HepG2 (cell line): ENCODE results near the gene ZBP1. TPM values are rescaled to one million over a fixed set of nuclear protein-coding genes. Genes with fewer than 3 reads are reported as not detected.

Experiments
- ATAC-seq: fragments of 200-7000 bp; cut with Tn5 transposase; 3 replicates; pipeline ENCODE4 v1.9.1; 2020; ENCODE audit warnings: mild to moderate bottlenecking, moderate library complexity
- BruUV-seq: library from RNA; stranded (reverse); fragments of 400-500 nt; replicated peaks from 2 replicates; lab custom pipeline; 2021; lab: Mats Ljungman, UMichigan
- CTCF ChIA-PET: fragments of 300-600 bp; formaldehyde crosslinking; extraction: SDS; loops from one replicate; lab custom pipeline; 2021; ENCODE audit warnings: low total read pairs, inconsistent platforms, low intra/inter-chr PET ratio; lab: Yijun Ruan, JAX
- POLR2A ChIA-PET: fragments of 350-600 bp; sonication (Branson Sonifier 250); formaldehyde crosslinking; loops from one replicate; lab custom pipeline; 2020; ENCODE audit warnings: antibody characterized with exemption, inconsistent platforms; lab: Yijun Ruan, JAX
- DNase-seq: peaks from one replicate; pipeline ENCODE4 v3.0.0-alpha.2; 2015; ENCODE audit warnings: low spot score
- FAIRE-seq: peaks from 3 replicates; lab custom pipeline; 2011; peaks lifted over from hg19 to GRCh38; lab: Jason Lieb, UNC
- H2AFZ ChIP-seq: one replicate; pipeline ENCODE4 v1.6.1; 2011; ENCODE audit warnings: low read length, inconsistent platforms
- H3K27ac ChIP-seq: fragments of 300-600 bp; 3 replicates; pipeline ENCODE4 v1.8.0; 2011; ENCODE audit warnings: mixed run types, mild to moderate bottlenecking, mixed read lengths, low read length, inconsistent platforms; ENCODE audit not compliant: insufficient read depth; ENCODE audit errors: extremely low read length
- H3K27me3 ChIP-seq, 2 experiments: fragments of 200-600 bp in 1 of 2; 2 replicates in 1 of 2; 3 replicates in 1 of 2; pipeline versions ENCODE4 v1.6.0 to v1.8.0; 2011; ENCODE audit warnings: low read length in 2 of 2, mild to moderate bottlenecking in 2 of 2, moderate library complexity in 2 of 2, inconsistent platforms in 1 of 2; ENCODE audit not compliant: insufficient read depth in 2 of 2, control insufficient read depth in 1 of 2
- H3K36me3 ChIP-seq, 2 experiments: fragments of 200-600 bp in 1 of 2; replicated peaks in 1 of 2; 2 replicates in 1 of 2; 3 replicates in 1 of 2; pipeline versions ENCODE4 v1.5.1 to v1.8.0; 2011; ENCODE audit warnings: low read length in 2 of 2, inconsistent platforms in 1 of 2; ENCODE audit not compliant: insufficient read depth in 2 of 2, control insufficient read depth in 1 of 2
- H3K4me1 ChIP-seq: 2 replicates; pipeline ENCODE4 v1.5.1; 2012; ENCODE audit warnings: low read length, inconsistent platforms; ENCODE audit not compliant: insufficient read depth
- H3K4me2 ChIP-seq: 2 replicates; pipeline ENCODE4 v1.6.0; 2011; ENCODE audit warnings: low read depth, low read length, inconsistent platforms
- H3K4me3 ChIP-seq, 3 experiments: fragments of 200-600 bp in 1 of 3; sonication (generic), shearing (Covaris generic) in 1 of 3; replicated peaks in 1 of 3; 2 replicates each; pipeline ENCODE4 v1.5.1; 2011 to 2016; ENCODE audit warnings: low read length in 3 of 3, inconsistent platforms in 2 of 3, low read depth in 2 of 3, mild to moderate bottlenecking in 2 of 3, control low read depth in 1 of 3, mixed read lengths in 1 of 3; ENCODE audit not compliant: insufficient read depth in 1 of 3
- H3K79me2 ChIP-seq: one replicate; pipeline ENCODE4 v1.6.1; 2011; ENCODE audit warnings: low read length, inconsistent platforms; ENCODE audit not compliant: insufficient read depth
- H3K9ac ChIP-seq: 2 replicates; pipeline ENCODE4 v1.6.0; 2011; ENCODE audit warnings: mild to moderate bottlenecking, low read depth, low read length, inconsistent platforms; ENCODE audit not compliant: insufficient read depth
- H3K9me3 ChIP-seq: 2 replicates; pipeline ENCODE4 v1.5.1; 2012; ENCODE audit warnings: mild to moderate bottlenecking, low read length
- H4K20me1 ChIP-seq: 2 replicates; pipeline ENCODE4 v1.6.0; 2011; ENCODE audit warnings: inconsistent platforms, mild to moderate bottlenecking, low read length, moderate library complexity; ENCODE audit not compliant: insufficient read depth
- ATRX ChIP-seq: sonication (generic); formaldehyde crosslinking; IDR thresholded peaks from 2 replicates; pipeline ENCODE4 v1.4.0; 2020; ENCODE audit warnings: missing genetic modification reagents, borderline replicate concordance
- CEBPB ChIP-seq: IDR thresholded peaks from 2 replicates; pipeline ENCODE4 v1.6.1; 2011; ENCODE audit warnings: low read depth, low read length, improper control_type of control experiment, borderline replicate concordance
- CREM ChIP-seq, 2 experiments: sonication (generic) in 1 of 2; formaldehyde crosslinking in 1 of 2; IDR thresholded peaks; 2 replicates each; pipeline versions ENCODE4 v1.4.0 to v1.6.1; 2016 to 2020; ENCODE audit warnings: antibody characterized with exemption in 1 of 2, mild to moderate bottlenecking in 1 of 2, missing genetic modification reagents in 1 of 2
- FOSL1 ChIP-seq: sonication (generic); formaldehyde crosslinking; IDR thresholded peaks from 2 replicates; pipeline ENCODE4 v1.9.0; 2021; ENCODE audit warnings: missing genetic modification reagents, borderline replicate concordance
- GATAD2A ChIP-seq: IDR thresholded peaks from 2 replicates; pipeline ENCODE4 v1.6.1; 2016
- IKZF5 ChIP-seq: IDR thresholded peaks from 2 replicates; pipeline ENCODE4 v1.6.1; 2018; ENCODE audit warnings: missing genetic modification reagents, mild to moderate bottlenecking, missing compliant biosample characterization
- PCBP1 ChIP-seq: fragments of 200-400 bp; formaldehyde crosslinking; IDR thresholded peaks from 2 replicates; pipeline ENCODE4 v1.6.1; 2017; ENCODE audit warnings: mild to moderate bottlenecking, low read depth, low read length, borderline replicate concordance
- PITX1 ChIP-seq: sonication (generic); formaldehyde crosslinking; IDR thresholded peaks from 2 replicates; pipeline ENCODE4 v1.5.1; 2020; ENCODE audit warnings: mild to moderate bottlenecking, missing genetic modification reagents
- PPARG ChIP-seq: conservative IDR thresholded peaks from 2 replicates; pipeline ENCODE4 v1.6.1; 2016; ENCODE audit warnings: missing biosample characterization, missing genetic modification reagents
- RBFOX2 ChIP-seq: fragments of 200-400 bp; formaldehyde crosslinking; IDR thresholded peaks from 2 replicates; pipeline ENCODE4 v1.6.1; 2017; ENCODE audit warnings: low read depth, mild to moderate bottlenecking, low read length
- RFX5 ChIP-seq: IDR thresholded peaks from 2 replicates; pipeline ENCODE4 v1.6.1; 2011; ENCODE audit warnings: low read depth, low read length, improper control_type of control experiment
- RXRB ChIP-seq: IDR thresholded peaks from 2 replicates; pipeline ENCODE4 v1.6.1; 2016; ENCODE audit warnings: borderline replicate concordance, missing genetic modification reagents, missing compliant biosample characterization
- STAG1 ChIP-seq: sonication (generic); formaldehyde crosslinking; IDR thresholded peaks from 2 replicates; pipeline ENCODE4 v1.4.0; 2020; ENCODE audit warnings: missing genetic modification reagents
- ZBTB2 ChIP-seq: sonication (generic); formaldehyde crosslinking; IDR thresholded peaks from 2 replicates; pipeline ENCODE4 v1.8.0; 2022; ENCODE audit warnings: low read depth, missing genetic modification reagents
- ZFP62 ChIP-seq: sonication (generic); formaldehyde crosslinking; IDR thresholded peaks from 2 replicates; pipeline ENCODE4 v1.4.0; 2020; ENCODE audit warnings: missing genetic modification reagents
- ZNF10 ChIP-seq: sonication (generic); formaldehyde crosslinking; IDR thresholded peaks from 2 replicates; pipeline ENCODE4 v1.4.0; 2020; ENCODE audit warnings: mild to moderate bottlenecking, low read depth, missing genetic modification reagents, borderline replicate concordance
- WGBS: methylation state at CpG from one replicate; pipeline ENCODE4 v1.1.6; 2017; ENCODE audit warnings: low lambda C conversion rate; 5-methylcytosine and 5-hydroxymethylcytosine counted together
- in situ Hi-C: cut with HindIII; loops from 2 replicates; pipeline ENCODE4 v1.10.0; 2017; ENCODE audit warnings: low pct_unique_long_range_greater_than_20kb; ENCODE audit not compliant: extremely low pct_ligation_motif_present
- intact Hi-C: fragments of 100-400 bp; cut with micrococcal nuclease; formaldehyde crosslinking; loops from one replicate; pipeline ENCODE4 v1.10.0; 2022; ENCODE audit not compliant: unreplicated experiment
- polyA plus RNA-seq, 8 experiments: library from polyadenylated mRNA; depleted of rRNA in 3 of 8; stranded (reverse) in 7 of 8; unstranded in 1 of 8; fragments of >200 nt; fragmentation: Illumina TruSeq in 4 of 8; extraction: Trizol in 4 of 8; gene quantifications; 2 replicates each; pipeline versions ENCODE4 v1.2.1 to v1.2.3, GENCODE V29; 2011 to 2016; ENCODE audit warnings: low read depth in 4 of 8, missing spikeins in 1 of 8, mixed read lengths in 1 of 8; ENCODE audit not compliant: insufficient read depth in 1 of 8
- total RNA-seq, 5 experiments: library from RNA; depleted of rRNA; stranded (reverse); fragments of >200 nt; fragmentation: Illumina TruSeq; extraction: Trizol; gene quantifications; 2 replicates each; pipeline ENCODE4 v1.2.3, GENCODE V29; 2016; ENCODE audit warnings: low read depth in 1 of 5
- TF ChIP-seq, protein P1 (sequence below): sonication (generic); formaldehyde crosslinking; IDR thresholded peaks from 2 replicates; pipeline ENCODE4 v1.5.0; 2020; ENCODE audit warnings: mild to moderate bottlenecking, missing genetic modification reagents, moderate library complexity
- TF ChIP-seq, protein P2 (sequence below): fragments of 450-650 bp; IDR thresholded peaks from 2 replicates; pipeline ENCODE4 v1.6.1; 2016

Gene ZBP1
- total and polyA plus RNA-seq, 2 of the 13 experiments (the other 11 are each of a cell fraction or from before 2014, with no cell fraction given) = not detected

GRCh38 chr20:57622579-57623381 is 2.6 kb upstream of the ZBP1 start:
- ATAC-seq (peak; percentile 92), DNase-seq (peak; percentile 41), FAIRE-seq (peak; percentile 64)
- Histone ChIP-seq H3K9ac (no peak overlapping the region), H3K36me3 (no peaks in the 10 kb centered on the region), H3K79me2 (no peaks in the 10 kb centered on the region), H3K27ac (no peak overlapping the region), H3K4me3 (no peak overlapping the region), H3K9me3 (peaks cover 9% of the 10 kb centered on the region; the same call in 1 of the 2 replicates), H3K4me1 (no peaks in the 10 kb centered on the region), H4K20me1 (no peaks in the 10 kb centered on the region), H2AFZ (no peak overlapping the region), H3K27me3 (peaks cover 2 to 58% of the 10 kb centered on the region in 2 experiments; a peak in 4 of 5 replicates), H3K4me2 (no peak overlapping the region)
- WGBS = 10% methylated on average over 13 of the region's 14 CpGs
- POLR2A ChIA-PET = no interaction called here
- in situ Hi-C loops (no loop called here), intact Hi-C loops (loop anchor here (1.0 kb wide), 1 partner anchor 557 kb away; no protein-coding TSS in a partner anchor)
- no TSS peak for BruUV-seq
- CTCF ChIA-PET = interaction anchor here (1.4 to 2.4 kb wide), 2 partner anchors 557 to 588 kb away, joined by 5 to 26 read pairs; no protein-coding TSS in a partner anchor
- TF ChIP-seq GATAD2A (CRISPR knock-in tag) (no peak), STAG1 (peak; percentile 87), FOSL1 (CRISPR knock-in tag) (no peak), RBFOX2 (no peak), CREM (IDR thresholded peaks at IDR 0.05) (no peak), CREM (CRISPR knock-in tag; IDR thresholded peaks at IDR 0.05) (no peak), PCBP1 (no peak), ZNF10 (CRISPR knock-in tag) (no peak), ZBTB2 (CRISPR knock-in tag) (no peak), ATRX (CRISPR knock-in tag) (no peak), RFX5 (no peak), PITX1 (no peak), ZFP62 (no peak), PPARG (CRISPR knock-in tag) (no peak), RXRB (CRISPR knock-in tag) (no peak), CEBPB (no peak), IKZF5 (CRISPR knock-in tag) (no peak)
- TF ChIP-seq, protein P1, sequence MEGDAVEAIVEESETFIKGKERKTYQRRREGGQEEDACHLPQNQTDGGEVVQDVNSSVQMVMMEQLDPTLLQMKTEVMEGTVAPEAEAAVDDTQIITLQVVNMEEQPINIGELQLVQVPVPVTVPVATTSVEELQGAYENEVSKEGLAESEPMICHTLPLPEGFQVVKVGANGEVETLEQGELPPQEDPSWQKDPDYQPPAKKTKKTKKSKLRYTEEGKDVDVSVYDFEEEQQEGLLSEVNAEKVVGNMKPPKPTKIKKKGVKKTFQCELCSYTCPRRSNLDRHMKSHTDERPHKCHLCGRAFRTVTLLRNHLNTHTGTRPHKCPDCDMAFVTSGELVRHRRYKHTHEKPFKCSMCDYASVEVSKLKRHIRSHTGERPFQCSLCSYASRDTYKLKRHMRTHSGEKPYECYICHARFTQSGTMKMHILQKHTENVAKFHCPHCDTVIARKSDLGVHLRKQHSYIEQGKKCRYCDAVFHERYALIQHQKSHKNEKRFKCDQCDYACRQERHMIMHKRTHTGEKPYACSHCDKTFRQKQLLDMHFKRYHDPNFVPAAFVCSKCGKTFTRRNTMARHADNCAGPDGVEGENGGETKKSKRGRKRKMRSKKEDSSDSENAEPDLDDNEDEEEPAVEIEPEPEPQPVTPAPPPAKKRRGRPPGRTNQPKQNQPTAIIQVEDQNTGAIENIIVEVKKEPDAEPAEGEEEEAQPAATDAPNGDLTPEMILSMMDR (CRISPR knock-in tag) = peak; percentile 88
- TF ChIP-seq, protein P2, sequence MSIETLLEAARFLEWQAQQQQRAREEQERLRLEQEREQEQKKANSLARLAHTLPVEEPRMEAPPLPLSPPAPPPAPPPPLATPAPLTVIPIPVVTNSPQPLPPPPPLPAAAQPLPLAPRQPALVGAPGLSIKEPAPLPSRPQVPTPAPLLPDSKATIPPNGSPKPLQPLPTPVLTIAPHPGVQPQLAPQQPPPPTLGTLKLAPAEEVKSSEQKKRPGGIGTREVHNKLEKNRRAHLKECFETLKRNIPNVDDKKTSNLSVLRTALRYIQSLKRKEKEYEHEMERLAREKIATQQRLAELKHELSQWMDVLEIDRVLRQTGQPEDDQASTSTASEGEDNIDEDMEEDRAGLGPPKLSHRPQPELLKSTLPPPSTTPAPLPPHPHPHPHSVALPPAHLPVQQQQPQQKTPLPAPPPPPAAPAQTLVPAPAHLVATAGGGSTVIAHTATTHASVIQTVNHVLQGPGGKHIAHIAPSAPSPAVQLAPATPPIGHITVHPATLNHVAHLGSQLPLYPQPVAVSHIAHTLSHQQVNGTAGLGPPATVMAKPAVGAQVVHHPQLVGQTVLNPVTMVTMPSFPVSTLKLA = peak; percentile 51
